Measurements from ENCODE around the gene MTFMT. TPM values are rescaled to one million over a fixed set of nuclear protein-coding genes. Genes with fewer than 3 reads are reported as not detected.
"Not testable (repeated sequence)": the region's sequence is repeated elsewhere in the genome, so short reads cannot be mapped to it uniquely, and the experiment has no call there.

The MTFMT gene
- total RNA-seq = 18.8 and 20.5 TPM in 2 replicates
- long read RNA-seq, transcript MTFMT-201 (9 exons, 2,734 nt) = major isoform, 32 of 41 reads
- long read RNA-seq, partial matches to known transcripts = 2 of 41 reads
- long read RNA-seq, other reads (novel, unspliced or antisense) = 7 of 41 reads

DNA sequence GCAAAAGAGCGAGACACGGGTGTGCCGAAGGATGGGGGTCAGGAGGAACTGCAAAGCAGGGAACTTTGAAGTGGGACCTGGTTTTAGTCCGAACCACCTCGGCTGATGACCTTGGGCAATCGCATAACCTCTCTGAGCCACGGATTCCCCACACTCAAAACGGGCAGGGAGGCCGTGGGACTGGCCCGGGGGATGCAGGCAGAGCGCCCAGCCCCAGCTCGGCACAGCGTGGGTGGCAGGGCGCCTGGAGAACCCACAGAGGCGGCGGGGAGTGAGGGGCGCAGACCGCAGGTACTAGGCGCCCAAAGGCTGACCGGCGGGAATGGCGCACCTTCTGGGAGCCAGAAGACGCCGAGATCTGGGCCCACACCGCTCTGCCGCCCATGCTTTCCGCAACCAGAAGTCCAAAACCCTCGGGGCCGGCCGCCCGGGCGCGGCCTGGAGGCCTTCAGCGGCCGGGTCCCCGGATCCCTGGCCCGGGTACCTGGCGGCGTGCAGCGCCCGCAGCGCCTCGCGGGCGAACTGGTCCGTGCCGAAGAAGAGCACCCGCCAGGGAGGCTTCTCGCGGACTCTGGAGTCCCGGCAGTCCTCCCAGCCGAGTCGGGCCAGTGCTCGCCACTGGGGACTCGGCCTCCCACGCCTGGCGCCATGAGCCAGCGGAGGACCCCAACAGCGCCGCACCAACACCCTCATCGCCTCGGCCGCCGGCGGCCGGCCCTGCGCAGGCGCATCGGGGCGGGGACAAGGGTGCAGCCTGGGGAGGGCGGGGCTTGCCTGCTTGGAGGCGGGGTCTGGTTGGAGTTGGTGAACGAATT lies at the start of gene MTFMT:
MTFMT (minus strand) TSS at position 719 of the 815 bp plus-strand sequence; CDS start at position 693, 26 bp downstream.
- Mint-ChIP-seq H3K27me3 (ENCODE audit: low read depth) (peaks cover 5% of the 10 kb centered on the region), H3K27ac (ENCODE audit: unreplicated experiment) (peak within 1 kb of the TSS; percentile 48)
- TF ChIP-seq, protein P1, sequence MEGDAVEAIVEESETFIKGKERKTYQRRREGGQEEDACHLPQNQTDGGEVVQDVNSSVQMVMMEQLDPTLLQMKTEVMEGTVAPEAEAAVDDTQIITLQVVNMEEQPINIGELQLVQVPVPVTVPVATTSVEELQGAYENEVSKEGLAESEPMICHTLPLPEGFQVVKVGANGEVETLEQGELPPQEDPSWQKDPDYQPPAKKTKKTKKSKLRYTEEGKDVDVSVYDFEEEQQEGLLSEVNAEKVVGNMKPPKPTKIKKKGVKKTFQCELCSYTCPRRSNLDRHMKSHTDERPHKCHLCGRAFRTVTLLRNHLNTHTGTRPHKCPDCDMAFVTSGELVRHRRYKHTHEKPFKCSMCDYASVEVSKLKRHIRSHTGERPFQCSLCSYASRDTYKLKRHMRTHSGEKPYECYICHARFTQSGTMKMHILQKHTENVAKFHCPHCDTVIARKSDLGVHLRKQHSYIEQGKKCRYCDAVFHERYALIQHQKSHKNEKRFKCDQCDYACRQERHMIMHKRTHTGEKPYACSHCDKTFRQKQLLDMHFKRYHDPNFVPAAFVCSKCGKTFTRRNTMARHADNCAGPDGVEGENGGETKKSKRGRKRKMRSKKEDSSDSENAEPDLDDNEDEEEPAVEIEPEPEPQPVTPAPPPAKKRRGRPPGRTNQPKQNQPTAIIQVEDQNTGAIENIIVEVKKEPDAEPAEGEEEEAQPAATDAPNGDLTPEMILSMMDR (conservative IDR thresholded peaks at IDR 0.05) = peak; percentile 28

DNA sequence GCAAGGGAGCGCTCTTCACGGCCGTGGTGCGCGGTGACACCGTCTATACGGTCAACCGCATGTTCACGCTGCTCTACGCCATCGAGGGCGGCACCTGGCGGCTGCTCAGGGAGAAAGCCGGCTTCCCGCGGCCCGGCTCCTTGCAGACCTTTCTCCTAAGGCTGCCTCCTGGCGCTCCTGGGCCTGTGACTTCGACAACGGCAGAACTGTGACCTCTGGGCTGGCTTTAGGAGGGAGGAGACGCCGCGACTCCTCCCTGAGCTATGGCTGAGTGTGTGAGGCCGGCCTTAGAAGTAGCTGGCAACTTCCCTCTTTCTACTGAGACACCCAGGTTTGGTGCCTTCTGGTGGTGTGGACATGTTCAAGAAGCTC lies 48.5 kb upstream of the MTFMT start:
- peaks cover 35% of the 10 kb centered on the region for H3K4me1 Mint-ChIP-seq
- H3K9me3 Mint-ChIP-seq = no peaks in the 10 kb centered on the region
- no peak overlapping the region for H3K27ac Mint-ChIP-seq (ENCODE audit: unreplicated experiment)
- H3K27me3 Mint-ChIP-seq (ENCODE audit: low read depth) = peaks cover 14% of the 10 kb centered on the region
- H3K4me3 Mint-ChIP-seq = no peak overlapping the region
- peak; percentile 34 for DNase-seq (ENCODE audit: low read depth, low spot score)
- no peaks in the 10 kb centered on the region for H3K36me3 Mint-ChIP-seq (ENCODE audit: low read depth)
- TF ChIP-seq, protein P1 (conservative IDR thresholded peaks at IDR 0.05) = peak; percentile 60

More for the DNA sequence above, at the start of gene MTFMT:
- peak within 1 kb of the TSS; percentile 88 for H3K4me3 Mint-ChIP-seq
- H3K9me3 Mint-ChIP-seq = no peaks in the 10 kb centered on the region
- no peaks in the 10 kb centered on the region for H3K36me3 Mint-ChIP-seq (ENCODE audit: low read depth)
- H3K4me1 Mint-ChIP-seq = peaks cover 23% of the 10 kb centered on the region
- peak; percentile 89 for DNase-seq (ENCODE audit: low read depth, low spot score)

DNA sequence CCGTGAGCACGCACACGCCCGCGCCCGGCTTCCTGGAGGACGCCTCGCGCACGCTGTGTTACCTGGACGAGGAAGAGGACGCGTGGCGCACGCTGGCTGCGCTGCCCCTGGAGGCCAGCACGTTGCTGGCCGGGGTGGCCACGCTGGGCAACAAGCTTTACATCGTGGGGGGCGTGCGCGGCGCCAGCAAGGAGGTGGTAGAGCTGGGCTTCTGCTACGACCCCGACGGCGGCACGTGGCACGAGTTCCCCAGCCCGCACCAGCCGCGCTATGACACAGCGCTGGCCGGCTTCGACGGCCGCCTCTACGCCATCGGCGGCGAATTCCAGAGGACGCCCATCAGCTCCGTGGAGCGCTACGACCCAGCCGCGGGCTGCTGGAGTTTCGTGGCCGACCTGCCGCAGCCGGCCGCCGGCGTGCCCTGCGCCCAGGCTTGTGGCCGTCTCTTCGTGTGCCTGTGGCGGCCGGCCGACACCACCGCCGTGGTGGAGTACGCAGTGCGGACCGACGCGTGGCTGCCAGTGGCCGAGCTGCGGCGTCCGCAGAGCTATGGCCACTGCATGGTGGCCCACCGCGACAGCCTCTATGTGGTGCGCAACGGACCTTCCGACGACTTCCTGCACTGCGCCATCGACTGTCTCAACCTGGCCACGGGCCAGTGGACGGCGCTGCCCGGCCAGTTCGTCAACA lies 48.0 kb upstream of the MTFMT start:
- no peaks in the 10 kb centered on the region for H3K36me3 Mint-ChIP-seq (ENCODE audit: low read depth)
- no peak overlapping the region for H3K27ac Mint-ChIP-seq (ENCODE audit: unreplicated experiment)

DNA sequence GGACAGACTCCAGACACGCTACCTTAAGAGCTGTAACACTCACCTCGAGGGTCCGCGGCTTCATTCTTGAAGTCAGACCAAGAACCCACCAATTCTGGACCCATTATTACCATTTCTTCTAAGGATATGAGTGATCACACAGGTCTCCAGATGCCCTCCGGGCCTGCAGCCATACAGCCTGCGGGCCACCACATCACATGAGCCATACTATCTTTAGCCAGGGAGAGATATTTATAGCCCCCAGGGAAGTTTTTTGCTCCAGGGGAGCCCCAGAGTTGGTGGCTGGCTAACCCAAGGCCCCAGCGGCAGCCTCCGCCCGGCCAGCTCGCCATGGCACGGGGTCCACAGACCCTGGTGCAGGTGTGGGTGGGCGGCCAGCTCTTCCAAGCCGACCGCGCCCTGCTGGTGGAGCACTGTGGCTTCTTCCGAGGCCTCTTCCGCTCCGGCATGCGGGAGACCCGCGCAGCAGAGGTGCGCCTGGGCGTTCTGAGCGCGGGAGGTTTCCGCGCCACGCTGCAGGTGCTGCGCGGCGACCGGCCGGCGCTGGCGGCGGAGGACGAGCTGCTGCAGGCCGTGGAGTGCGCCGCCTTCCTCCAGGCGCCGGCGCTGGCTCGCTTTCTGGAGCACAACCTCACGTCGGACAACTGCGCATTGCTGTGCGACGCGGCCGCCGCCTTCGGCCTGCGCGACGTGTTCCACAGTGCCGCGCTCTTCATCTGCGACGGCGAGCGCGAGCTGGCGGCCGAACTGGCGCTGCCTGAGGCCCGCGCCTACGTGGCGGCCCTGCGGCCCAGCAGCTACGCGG lies 47.2 kb upstream of the MTFMT start, which contains the start of gene KBTBD13:
KBTBD13 (plus strand) TSS at position 261 of the 805 bp plus-strand sequence; CDS start at position 331, 70 bp downstream.
- H3K36me3 Mint-ChIP-seq (ENCODE audit: low read depth) = no peaks in the 10 kb centered on the region
- no peak for DNase-seq (ENCODE audit: low read depth, low spot score)
- TF ChIP-seq, protein P1 (conservative IDR thresholded peaks at IDR 0.05) = no peak
- peak within 1 kb of the TSS; percentile 65 for H3K27ac Mint-ChIP-seq (ENCODE audit: unreplicated experiment)
- H3K4me1 Mint-ChIP-seq = peaks cover 26% of the 10 kb centered on the region
- H3K9me3 Mint-ChIP-seq = no peaks in the 10 kb centered on the region
- no peak within 1 kb of the TSS for H3K4me3 Mint-ChIP-seq
- H3K27me3 Mint-ChIP-seq (ENCODE audit: low read depth) = peaks cover 12% of the 10 kb centered on the region

More for the DNA sequence above, 48.0 kb upstream of the MTFMT start:
- H3K4me1 Mint-ChIP-seq = peaks cover 30% of the 10 kb centered on the region
- H3K9me3 Mint-ChIP-seq = no peaks in the 10 kb centered on the region
- no peak overlapping the region for H3K4me3 Mint-ChIP-seq
- no peak for DNase-seq (ENCODE audit: low read depth, low spot score)
- TF ChIP-seq, protein P1 (conservative IDR thresholded peaks at IDR 0.05) = no peak
- peaks cover 14% of the 10 kb centered on the region for H3K27me3 Mint-ChIP-seq (ENCODE audit: low read depth)

DNA sequence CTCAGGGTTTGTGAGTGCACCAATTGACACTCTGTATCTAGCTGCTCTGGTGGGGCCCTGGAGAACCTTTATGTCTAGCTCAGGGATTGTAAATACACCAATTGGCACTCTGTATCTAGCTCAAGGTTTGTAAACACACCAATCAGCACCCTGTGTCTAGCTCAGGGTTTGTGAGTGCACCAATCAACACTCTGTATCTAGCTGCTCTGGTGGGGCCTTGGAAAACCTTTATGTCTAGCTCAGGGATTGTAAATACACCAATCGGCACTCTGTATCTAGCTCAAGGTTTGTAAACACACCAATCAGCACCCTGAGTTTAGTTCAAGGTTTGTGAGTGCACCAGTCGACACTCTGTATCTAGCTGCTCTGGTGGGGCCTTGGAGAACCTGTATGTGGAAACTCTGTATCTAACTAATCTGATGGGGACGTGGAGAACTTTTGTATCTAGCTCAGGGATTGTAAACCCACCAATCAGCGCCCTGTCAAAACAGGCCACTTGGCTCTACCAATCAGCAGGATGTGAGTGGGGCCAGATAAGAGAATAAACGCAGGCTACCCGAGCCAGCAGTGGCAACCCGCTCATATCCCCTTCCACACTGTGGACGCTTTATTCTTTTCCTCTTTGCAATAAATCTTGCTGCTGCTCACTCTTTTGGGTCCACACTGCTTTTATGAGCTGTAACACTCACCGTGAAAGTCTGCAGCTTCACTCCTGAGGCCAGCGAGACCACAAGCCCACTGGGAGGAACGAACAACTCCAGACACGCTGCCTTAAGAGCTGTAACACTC lies 46.4 kb upstream of the MTFMT start:
- not testable (repeated sequence) for H3K9me3 Mint-ChIP-seq; DNase-seq (ENCODE audit: low read depth, low spot score); H3K4me3 Mint-ChIP-seq; H3K36me3 Mint-ChIP-seq (ENCODE audit: low read depth); H3K27me3 Mint-ChIP-seq (ENCODE audit: low read depth)
- Mint-ChIP-seq H3K4me1 (peaks cover 17% of the 10 kb centered on the region), H3K27ac (ENCODE audit: unreplicated experiment) (peak overlapping the region; percentile 65)

DNA sequence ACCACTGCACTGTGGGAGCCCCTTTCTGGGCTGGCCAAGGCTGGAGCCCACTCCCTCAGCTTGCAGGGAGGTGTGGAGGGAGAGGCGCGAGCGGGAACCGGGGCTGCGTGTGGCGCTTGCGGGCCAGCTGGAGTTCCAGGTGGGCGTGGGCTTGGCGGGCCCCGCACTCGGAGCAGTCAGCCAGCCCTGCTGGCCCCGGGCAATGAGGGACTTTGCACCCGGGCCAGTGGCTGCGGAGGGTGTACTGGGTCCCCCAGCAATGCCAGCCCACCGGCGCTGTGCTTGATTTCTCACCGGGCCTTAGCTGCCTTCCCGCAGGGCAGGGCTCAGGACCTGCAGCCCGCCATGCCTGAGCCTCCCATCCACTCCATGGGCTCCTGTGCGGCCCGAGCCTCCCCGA lies 45.5 kb upstream of the MTFMT start:
- peaks cover 14% of the 10 kb centered on the region for H3K4me1 Mint-ChIP-seq
- H3K27me3 Mint-ChIP-seq (ENCODE audit: low read depth) = peaks cover 10% of the 10 kb centered on the region
- not testable (repeated sequence) for H3K9me3 Mint-ChIP-seq; H3K36me3 Mint-ChIP-seq (ENCODE audit: low read depth); DNase-seq (ENCODE audit: low read depth, low spot score); H3K4me3 Mint-ChIP-seq; H3K27ac Mint-ChIP-seq (ENCODE audit: unreplicated experiment)
